ENCODE results near the gene AUP1. TPM values are rescaled to one million over a fixed set of nuclear protein-coding genes. Genes with fewer than 3 reads are reported as not detected.
A peak's percentile ranks its signal among the peaks of the same experiment; 100 is the strongest.

Gene AUP1
- total and polyA plus RNA-seq, 9 of the 15 experiments (the other 6 are each of a cell fraction or from before 2014, with no cell fraction given), result 70.7 to 245 (median 165) TPM

DNA sequence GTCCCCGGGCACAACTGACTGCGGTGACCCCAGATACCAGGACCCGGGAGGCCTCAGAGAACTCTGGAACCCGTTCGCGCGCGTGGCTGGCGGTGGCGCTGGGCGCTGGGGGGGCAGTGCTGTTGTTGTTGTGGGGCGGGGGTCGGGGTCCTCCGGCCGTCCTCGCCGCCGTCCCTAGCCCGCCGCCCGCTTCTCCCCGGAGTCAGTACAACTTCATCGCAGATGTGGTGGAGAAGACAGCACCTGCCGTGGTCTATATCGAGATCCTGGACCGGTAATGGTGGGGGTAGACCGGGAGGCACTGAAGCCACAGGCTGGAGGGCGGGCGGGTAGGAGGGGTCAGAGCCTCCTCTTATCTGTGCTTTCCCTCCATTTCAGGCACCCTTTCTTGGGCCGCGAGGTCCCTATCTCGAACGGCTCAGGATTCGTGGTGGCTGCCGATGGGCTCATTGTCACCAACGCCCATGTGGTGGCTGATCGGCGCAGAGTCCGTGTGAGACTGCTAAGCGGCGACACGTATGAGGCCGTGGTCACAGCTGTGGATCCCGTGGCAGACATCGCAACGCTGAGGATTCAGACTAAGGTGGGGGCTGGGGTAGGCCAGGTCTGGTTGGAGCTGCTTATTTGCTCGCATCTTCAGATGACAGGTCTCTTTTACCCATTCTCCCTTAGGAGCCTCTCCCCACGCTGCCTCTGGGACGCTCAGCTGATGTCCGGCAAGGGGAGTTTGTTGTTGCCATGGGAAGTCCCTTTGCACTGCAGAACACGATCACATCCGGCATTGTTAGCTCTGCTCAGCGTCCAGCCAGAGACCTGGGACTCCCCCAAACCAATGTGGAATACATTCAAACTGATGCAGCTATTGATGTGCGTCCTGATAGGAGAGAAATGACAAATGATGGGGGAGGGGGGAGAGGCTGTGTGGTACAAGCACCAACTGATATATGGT, 1.0 kb upstream of the AUP1 start (continued):
- TF ChIP-seq, protein P1, sequence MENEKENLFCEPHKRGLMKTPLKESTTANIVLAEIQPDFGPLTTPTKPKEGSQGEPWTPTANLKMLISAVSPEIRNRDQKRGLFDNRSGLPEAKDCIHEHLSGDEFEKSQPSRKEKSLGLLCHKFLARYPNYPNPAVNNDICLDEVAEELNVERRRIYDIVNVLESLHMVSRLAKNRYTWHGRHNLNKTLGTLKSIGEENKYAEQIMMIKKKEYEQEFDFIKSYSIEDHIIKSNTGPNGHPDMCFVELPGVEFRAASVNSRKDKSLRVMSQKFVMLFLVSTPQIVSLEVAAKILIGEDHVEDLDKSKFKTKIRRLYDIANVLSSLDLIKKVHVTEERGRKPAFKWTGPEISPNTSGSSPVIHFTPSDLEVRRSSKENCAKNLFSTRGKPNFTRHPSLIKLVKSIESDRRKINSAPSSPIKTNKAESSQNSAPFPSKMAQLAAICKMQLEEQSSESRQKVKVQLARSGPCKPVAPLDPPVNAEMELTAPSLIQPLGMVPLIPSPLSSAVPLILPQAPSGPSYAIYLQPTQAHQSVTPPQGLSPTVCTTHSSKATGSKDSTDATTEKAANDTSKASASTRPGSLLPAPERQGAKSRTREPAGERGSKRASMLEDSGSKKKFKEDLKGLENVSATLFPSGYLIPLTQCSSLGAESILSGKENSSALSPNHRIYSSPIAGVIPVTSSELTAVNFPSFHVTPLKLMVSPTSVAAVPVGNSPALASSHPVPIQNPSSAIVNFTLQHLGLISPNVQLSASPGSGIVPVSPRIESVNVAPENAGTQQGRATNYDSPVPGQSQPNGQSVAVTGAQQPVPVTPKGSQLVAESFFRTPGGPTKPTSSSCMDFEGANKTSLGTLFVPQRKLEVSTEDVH (IDR thresholded peaks at IDR 0.05; ENCODE audit: low read depth, partially characterized antibody), result peak; percentile 45
- TF ChIP-seq SMC3 (conservative IDR thresholded peaks at IDR 0.05; ENCODE audit: insufficient read depth, low read depth, low read length), result no peak
- no peak for TF ChIP-seq PHTF2 (CRISPR knock-in tag; IDR thresholded peaks at IDR 0.05)
- TF ChIP-seq SUPT5H (IDR thresholded peaks at IDR 0.05), result peak; percentile 80
- no peak for TF ChIP-seq DDX20 (tag; IDR thresholded peaks at IDR 0.05; ENCODE audit: low read depth)
- TF ChIP-seq, protein P2, sequence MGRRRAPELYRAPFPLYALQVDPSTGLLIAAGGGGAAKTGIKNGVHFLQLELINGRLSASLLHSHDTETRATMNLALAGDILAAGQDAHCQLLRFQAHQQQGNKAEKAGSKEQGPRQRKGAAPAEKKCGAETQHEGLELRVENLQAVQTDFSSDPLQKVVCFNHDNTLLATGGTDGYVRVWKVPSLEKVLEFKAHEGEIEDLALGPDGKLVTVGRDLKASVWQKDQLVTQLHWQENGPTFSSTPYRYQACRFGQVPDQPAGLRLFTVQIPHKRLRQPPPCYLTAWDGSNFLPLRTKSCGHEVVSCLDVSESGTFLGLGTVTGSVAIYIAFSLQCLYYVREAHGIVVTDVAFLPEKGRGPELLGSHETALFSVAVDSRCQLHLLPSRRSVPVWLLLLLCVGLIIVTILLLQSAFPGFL (CRISPR knock-in tag; IDR thresholded peaks at IDR 0.05), result 0 out of 2 replicates have a peak, but pooled peaks have one; percentile 69
- peak; percentile 73; the same call in 1 of the 2 replicates for TF ChIP-seq ZBTB1 (CRISPR knock-in tag; IDR thresholded peaks at IDR 0.05; ENCODE audit: borderline replicate concordance, low read depth)
- no peak for TF ChIP-seq ADNP (tag; IDR thresholded peaks at IDR 0.05)
- TF ChIP-seq ZKSCAN1 (IDR thresholded peaks at IDR 0.05; ENCODE audit: low read depth, low read length), result peak; percentile 71; the same call in 1 of the 2 replicates
- TF ChIP-seq HDAC3 (IDR thresholded peaks at IDR 0.05; ENCODE audit: borderline replicate concordance, partially characterized antibody), result peak; percentile 48
- peak; percentile 55; the same call in 1 of the 2 replicates for TF ChIP-seq SAFB (IDR thresholded peaks at IDR 0.05; ENCODE audit: borderline replicate concordance, low read depth, low read length)
- TF ChIP-seq, protein P3, sequence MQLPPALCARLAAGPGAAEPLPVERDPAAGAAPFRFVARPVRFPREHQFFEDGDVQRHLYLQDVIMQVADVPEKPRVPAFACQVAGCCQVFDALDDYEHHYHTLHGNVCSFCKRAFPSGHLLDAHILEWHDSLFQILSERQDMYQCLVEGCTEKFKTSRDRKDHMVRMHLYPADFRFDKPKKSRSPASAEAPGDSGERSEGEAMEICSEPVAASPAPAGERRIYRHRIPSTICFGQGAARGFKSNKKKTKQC (CRISPR knock-in tag; IDR thresholded peaks at IDR 0.05), result peak; percentile 55; the same call in 1 of the 2 replicates

Measured in K562 (cell line).